GM12874 (cell line): Measurements from ENCODE around the gene NRG3.

Experiments
- TF ChIP-seq, protein P1 (sequence below): IDR thresholded peaks from 2 replicates; pipeline ENCODE4 v1.5.1; 2011; ENCODE audit warnings: low read depth, mild to moderate bottlenecking, control low read depth, low read length, moderate library complexity; ENCODE audit not compliant: insufficient read depth

NRG3 gene

DNA sequence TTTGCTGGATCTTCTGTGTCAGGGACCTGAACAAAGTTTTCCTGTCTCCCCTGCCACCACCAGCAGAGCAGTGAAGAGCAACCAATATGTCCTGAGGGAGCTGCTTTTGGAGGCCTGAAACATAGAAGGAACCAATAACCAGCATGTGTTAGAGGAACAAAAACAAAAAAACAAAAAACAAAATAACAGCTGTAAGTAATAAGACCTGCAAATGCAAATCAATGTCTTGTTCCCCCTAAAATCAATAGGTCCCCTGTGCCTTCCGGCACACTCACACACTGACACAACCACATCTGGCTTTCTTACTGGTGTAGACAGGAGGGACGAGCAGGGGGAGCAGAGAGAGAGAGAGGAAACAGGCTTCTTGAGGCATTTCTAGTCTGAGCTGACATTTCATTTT is 94.1 kb downstream of the NRG3 start:
- TF ChIP-seq, protein P1, sequence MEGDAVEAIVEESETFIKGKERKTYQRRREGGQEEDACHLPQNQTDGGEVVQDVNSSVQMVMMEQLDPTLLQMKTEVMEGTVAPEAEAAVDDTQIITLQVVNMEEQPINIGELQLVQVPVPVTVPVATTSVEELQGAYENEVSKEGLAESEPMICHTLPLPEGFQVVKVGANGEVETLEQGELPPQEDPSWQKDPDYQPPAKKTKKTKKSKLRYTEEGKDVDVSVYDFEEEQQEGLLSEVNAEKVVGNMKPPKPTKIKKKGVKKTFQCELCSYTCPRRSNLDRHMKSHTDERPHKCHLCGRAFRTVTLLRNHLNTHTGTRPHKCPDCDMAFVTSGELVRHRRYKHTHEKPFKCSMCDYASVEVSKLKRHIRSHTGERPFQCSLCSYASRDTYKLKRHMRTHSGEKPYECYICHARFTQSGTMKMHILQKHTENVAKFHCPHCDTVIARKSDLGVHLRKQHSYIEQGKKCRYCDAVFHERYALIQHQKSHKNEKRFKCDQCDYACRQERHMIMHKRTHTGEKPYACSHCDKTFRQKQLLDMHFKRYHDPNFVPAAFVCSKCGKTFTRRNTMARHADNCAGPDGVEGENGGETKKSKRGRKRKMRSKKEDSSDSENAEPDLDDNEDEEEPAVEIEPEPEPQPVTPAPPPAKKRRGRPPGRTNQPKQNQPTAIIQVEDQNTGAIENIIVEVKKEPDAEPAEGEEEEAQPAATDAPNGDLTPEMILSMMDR: no peak

DNA sequence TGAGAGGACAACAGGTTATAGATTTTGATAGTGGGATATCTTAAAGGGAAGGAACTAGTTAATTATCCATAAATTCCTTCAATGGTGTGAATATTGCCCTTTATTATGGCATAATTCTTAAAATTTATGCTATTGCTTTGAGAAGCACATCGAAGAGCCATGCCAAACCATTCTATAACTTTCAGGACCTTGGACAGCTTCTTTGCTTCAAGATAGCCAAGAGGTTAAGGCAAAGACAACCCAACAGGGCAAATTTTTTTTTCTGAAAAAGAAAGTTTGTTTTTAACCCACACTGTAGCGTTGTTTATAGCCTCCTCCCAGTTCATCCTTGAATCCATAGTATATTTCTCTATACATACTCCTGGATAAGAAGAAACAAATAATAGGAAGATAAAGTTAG is 103.2 kb downstream of the NRG3 start:
- TF ChIP-seq, protein P1: no peak

- TF ChIP-seq, protein P1: no peak
Observed at GRCh38 chr10:81981724-81982123, 106.7 kb downstream of the NRG3 start.

DNA sequence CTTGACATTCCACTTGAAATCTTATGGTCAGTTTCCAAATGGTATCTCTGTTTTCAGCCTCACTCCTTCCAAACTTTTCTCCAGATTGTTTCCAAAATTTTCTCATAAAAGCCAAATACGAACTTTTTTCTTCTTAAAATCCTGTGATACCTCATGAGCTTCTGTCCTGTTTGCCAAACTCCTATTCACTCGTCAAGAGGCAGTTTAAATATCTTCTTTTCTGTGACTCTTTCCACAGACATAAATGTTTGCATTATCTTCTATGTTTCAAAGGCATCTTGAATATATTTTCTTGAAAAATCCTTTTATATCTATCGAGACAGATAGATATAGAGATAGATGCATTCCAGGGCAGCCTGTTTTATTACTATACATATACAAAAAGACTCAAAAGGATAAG is 109.4 kb downstream of the NRG3 start:
- TF ChIP-seq, protein P1: no peak

DNA sequence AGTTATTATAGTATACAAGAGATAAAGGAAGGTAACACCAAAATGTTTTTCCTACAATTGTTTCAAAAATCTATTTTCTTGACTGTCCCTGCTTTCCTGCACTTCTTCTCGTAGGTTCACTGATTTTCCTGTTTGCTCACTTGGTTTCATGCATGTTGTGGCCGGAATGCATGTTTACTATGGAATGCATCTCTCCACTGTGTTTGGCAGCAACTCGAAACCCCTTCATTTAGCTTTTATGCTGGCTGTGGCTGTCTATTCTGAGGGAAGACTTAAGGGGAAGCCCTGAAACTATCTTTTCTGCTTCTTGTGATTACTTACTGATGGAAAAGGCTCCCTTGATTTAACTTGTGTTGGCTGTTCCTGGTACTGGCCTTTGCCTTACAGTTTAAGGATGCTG is 120.3 kb downstream of the NRG3 start:
- TF ChIP-seq, protein P1: no peak

DNA sequence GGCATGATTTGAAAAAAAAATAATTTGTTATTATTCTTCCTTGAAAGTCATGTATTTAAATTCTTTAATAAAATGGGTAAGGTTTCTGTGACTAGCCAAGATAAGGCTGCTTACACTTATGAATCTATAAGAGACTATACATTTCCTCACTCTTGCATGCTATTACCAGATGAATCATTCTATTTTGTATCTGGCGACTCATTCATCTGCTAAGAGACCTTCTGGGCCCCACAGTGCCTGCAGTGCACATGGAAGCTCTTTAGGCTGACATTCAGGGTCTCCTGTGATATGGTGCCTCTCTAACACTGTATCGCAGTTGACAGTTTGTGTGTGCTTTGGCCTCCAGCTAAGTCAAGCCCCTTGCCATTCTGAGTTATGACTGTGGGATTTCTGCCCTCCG is 121.9 kb downstream of the NRG3 start:
- TF ChIP-seq, protein P1: no peak

- TF ChIP-seq, protein P1: no peak
Observed at GRCh38 chr10:82020999-82021398, 146.0 kb downstream of the NRG3 start.

- TF ChIP-seq, protein P1: no peak
Observed at GRCh38 chr10:82027711-82028110, 152.7 kb downstream of the NRG3 start.
